Astrocyte (in vitro differentiated cells and primary cell): ENCODE data around the gene STYX. TPM values are rescaled to one million over a fixed set of nuclear protein-coding genes. Genes with fewer than 3 reads are reported as not detected.
"Not testable (repeated sequence)": the region's sequence is repeated elsewhere in the genome, so short reads cannot be mapped to it uniquely, and the experiment has no call there.

ENCODE experiments used
- DNase-seq: peaks from one replicate; pipeline ENCODE4 v3.0.0-alpha.2; 2010; ENCODE audit warnings: low read depth
- FAIRE-seq: peaks from 2 replicates; lab custom pipeline; 2011; peaks lifted over from hg19 to GRCh38; lab: Jason Lieb, UNC
- H2AFZ ChIP-seq: 2 replicates; pipeline ENCODE4 v1.6.0; 2012; ENCODE audit warnings: low read depth, low read length, inconsistent platforms
- H3K27ac ChIP-seq: 2 replicates; pipeline ENCODE4 v1.5.1; 2011; ENCODE audit warnings: low read depth, low read length, inconsistent platforms
- H3K27me3 ChIP-seq: 2 replicates; pipeline ENCODE4 v1.6.0; 2011; ENCODE audit warnings: low read length, inconsistent platforms; ENCODE audit not compliant: insufficient read depth
- H3K36me3 ChIP-seq: 2 replicates; pipeline ENCODE4 v1.5.1; 2011; ENCODE audit warnings: low read length, inconsistent platforms; ENCODE audit not compliant: insufficient read depth
- H3K4me1 ChIP-seq: 2 replicates; pipeline ENCODE4 v1.5.1; 2011; ENCODE audit warnings: low read length, inconsistent platforms; ENCODE audit not compliant: insufficient read depth
- H3K4me2 ChIP-seq: 2 replicates; pipeline ENCODE4 v1.6.0; 2012; ENCODE audit warnings: low read length, inconsistent platforms
- H3K4me3 ChIP-seq: 2 replicates; pipeline ENCODE4 v1.5.1; 2011; ENCODE audit warnings: low read depth, mild to moderate bottlenecking, low read length, inconsistent platforms; ENCODE audit not compliant: insufficient read depth
- H3K79me2 ChIP-seq: 2 replicates; pipeline ENCODE4 v1.6.0; 2012; ENCODE audit warnings: mild to moderate bottlenecking, low read length, inconsistent platforms; ENCODE audit not compliant: insufficient read depth
- H3K9ac ChIP-seq: 2 replicates; pipeline ENCODE4 v1.6.0; 2012; ENCODE audit warnings: mild to moderate bottlenecking, low read length, inconsistent platforms
- H3K9me3 ChIP-seq: 2 replicates; pipeline ENCODE4 v1.5.1; 2012; ENCODE audit warnings: low read depth, mild to moderate bottlenecking, low read length, inconsistent platforms; ENCODE audit not compliant: insufficient read depth
- H4K20me1 ChIP-seq: 2 replicates; pipeline ENCODE4 v1.6.0; 2012; ENCODE audit warnings: low read length, inconsistent platforms; ENCODE audit not compliant: insufficient read depth
- H3K27ac Mint-ChIP-seq: one replicate; pipeline ENCODE4 v1.8.0; 2021; ENCODE audit warnings: mild to moderate bottlenecking, mixed read lengths; ENCODE audit not compliant: unreplicated experiment
- H3K27me3 Mint-ChIP-seq: one replicate; pipeline ENCODE4 v1.8.0; 2021; ENCODE audit warnings: low read depth, mixed read lengths; ENCODE audit not compliant: unreplicated experiment
- H3K36me3 Mint-ChIP-seq: one replicate; pipeline ENCODE4 v1.8.0; 2021; ENCODE audit warnings: low read depth, mixed read lengths; ENCODE audit not compliant: unreplicated experiment
- H3K4me1 Mint-ChIP-seq: one replicate; pipeline ENCODE4 v1.8.0; 2021; ENCODE audit warnings: low read depth, mixed read lengths; ENCODE audit not compliant: unreplicated experiment
- H3K4me3 Mint-ChIP-seq: one replicate; pipeline ENCODE4 v1.8.0; 2021; ENCODE audit warnings: mild to moderate bottlenecking, moderate library complexity, mixed read lengths; ENCODE audit not compliant: unreplicated experiment
- H3K9me3 Mint-ChIP-seq: one replicate; pipeline ENCODE4 v1.8.0; 2021; ENCODE audit warnings: mild to moderate bottlenecking, mixed read lengths; ENCODE audit not compliant: unreplicated experiment
- CTCF ChIP-seq: IDR thresholded peaks from 2 replicates; pipeline ENCODE4 v1.5.1; 2011; ENCODE audit warnings: low read depth, mild to moderate bottlenecking, inconsistent platforms, low read length, moderate library complexity; ENCODE audit not compliant: insufficient read depth
- EZH2 ChIP-seq: IDR thresholded peaks from 2 replicates; pipeline ENCODE4 v1.6.1; 2012; ENCODE audit warnings: mild to moderate bottlenecking, low read length, inconsistent platforms; ENCODE audit not compliant: insufficient read depth
- total RNA-seq: library from RNA; stranded (reverse); gene quantifications from 2 replicates; pipeline ENCODE4 v1.2.1, GENCODE V29; 2021

Gene STYX
- total RNA-seq, 1 donor from 2014 or later, result 26.3 TPM

DNA sequence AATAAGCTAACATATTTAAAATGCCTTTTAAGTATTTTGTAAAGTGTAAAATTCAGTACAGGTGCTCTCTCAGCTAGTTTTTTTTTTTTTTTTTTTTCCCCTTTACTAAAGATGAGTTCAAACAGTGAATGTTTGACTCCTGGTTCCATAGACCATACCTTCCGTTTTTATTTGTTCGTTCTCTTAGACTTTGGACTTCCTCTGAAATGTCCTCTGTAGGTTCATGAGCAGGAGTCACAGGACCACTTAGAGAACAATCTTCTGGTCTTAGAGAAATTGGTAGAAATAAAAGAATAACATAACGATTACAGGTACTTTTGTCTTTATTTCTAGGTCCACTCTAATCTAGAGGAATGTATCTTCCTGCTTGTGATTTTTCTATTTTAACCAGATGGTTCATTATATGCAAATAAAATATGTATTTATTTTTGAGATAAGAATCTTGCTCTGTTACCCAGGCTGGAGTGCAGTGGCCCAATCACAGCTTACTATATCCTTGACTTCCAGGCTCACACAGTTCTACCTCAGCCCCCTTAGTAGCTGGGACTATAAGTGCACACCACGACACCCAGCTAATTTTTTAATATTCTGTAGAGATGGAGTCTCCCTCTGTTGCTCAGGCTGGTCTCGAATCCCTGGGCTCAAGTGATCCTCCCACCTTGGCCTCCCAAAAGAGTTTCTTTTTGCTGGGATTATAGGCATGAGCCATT lies 25.8 kb downstream of the STYX start:
- no peak overlapping the region for H3K4me2 ChIP-seq
- H3K79me2 ChIP-seq, result no peaks in the 10 kb centered on the region
- Mint-ChIP-seq H3K9me3 (no peaks in the 10 kb centered on the region), H3K4me3 (no peak overlapping the region), H3K36me3 (peaks cover 5% of the 10 kb centered on the region), H3K27me3 (no peaks in the 10 kb centered on the region), H3K27ac (no peak overlapping the region), H3K4me1 (no peaks in the 10 kb centered on the region)
- H3K9me3 ChIP-seq, result no peaks in the 10 kb centered on the region
- H2AFZ ChIP-seq, result no peak overlapping the region
- no peak for FAIRE-seq
- no peaks in the 10 kb centered on the region for H4K20me1 ChIP-seq
- DNase-seq, result no peak
- no peak for TF ChIP-seq CTCF
- no peak for TF ChIP-seq EZH2
- peaks cover 8% of the 10 kb centered on the region for H3K36me3 ChIP-seq
- H3K9ac ChIP-seq, result no peak overlapping the region
- H3K27me3 ChIP-seq, result no peaks in the 10 kb centered on the region
- H3K4me1 ChIP-seq, result no peaks in the 10 kb centered on the region
- H3K27ac ChIP-seq, result no peak overlapping the region
- H3K4me3 ChIP-seq, result no peak overlapping the region

DNA sequence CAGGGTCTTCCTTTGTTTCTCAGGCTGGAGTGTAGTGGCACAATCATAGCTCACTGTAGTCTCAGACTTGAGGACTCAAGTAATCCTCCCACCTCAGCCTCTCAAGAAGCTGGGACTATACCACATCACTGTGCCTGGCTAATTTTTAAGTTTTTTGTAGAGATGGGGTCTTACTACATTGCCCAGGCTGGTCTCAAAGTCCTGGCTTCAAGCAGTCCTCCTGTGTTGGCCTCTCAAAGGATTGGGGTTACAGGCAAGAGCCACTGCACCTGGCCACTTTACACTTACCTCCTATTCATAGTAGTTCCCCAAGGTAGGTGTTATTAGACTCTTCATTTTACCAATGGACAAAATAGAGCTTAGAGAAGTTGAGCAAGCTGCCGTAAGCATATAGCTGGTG lies 29.2 kb downstream of the STYX start:
- no peak overlapping the region for H3K27ac ChIP-seq
- Mint-ChIP-seq H3K36me3 (peaks cover 2% of the 10 kb centered on the region), H3K4me1 (no peaks in the 10 kb centered on the region), H3K27me3 (no peaks in the 10 kb centered on the region), H3K4me3 (no peak overlapping the region), H3K27ac (no peak overlapping the region), H3K9me3 (no peaks in the 10 kb centered on the region)
- no peaks in the 10 kb centered on the region for H3K4me1 ChIP-seq
- no peak overlapping the region for H3K9ac ChIP-seq
- no peaks in the 10 kb centered on the region for H4K20me1 ChIP-seq
- TF ChIP-seq CTCF (no peak), EZH2 (no peak)
- H2AFZ ChIP-seq, result no peak overlapping the region
- no peak overlapping the region for H3K4me2 ChIP-seq
- no peak overlapping the region for H3K4me3 ChIP-seq
- DNase-seq (no peak), FAIRE-seq (no peak)
- H3K36me3 ChIP-seq, result peaks cover 8% of the 10 kb centered on the region
- H3K79me2 ChIP-seq, result no peaks in the 10 kb centered on the region
- no peaks in the 10 kb centered on the region for H3K27me3 ChIP-seq
- H3K9me3 ChIP-seq, result no peaks in the 10 kb centered on the region

- H3K4me1 ChIP-seq, H3K9ac ChIP-seq, H3K4me1 Mint-ChIP-seq, DNase-seq, H4K20me1 ChIP-seq, H3K79me2 ChIP-seq, H3K9me3 ChIP-seq, H3K27me3 Mint-ChIP-seq, H3K27ac Mint-ChIP-seq, H3K4me3 Mint-ChIP-seq, H3K36me3 Mint-ChIP-seq, H3K4me3 ChIP-seq, H3K27ac ChIP-seq, H3K9me3 Mint-ChIP-seq, H2AFZ ChIP-seq, FAIRE-seq, H3K4me2 ChIP-seq, H3K27me3 ChIP-seq, H3K36me3 ChIP-seq: not testable (repeated sequence)
Measured at GRCh38 chr14:52762923-52763322, 33.0 kb downstream of the STYX start.
